Activated CD8-positive, alpha-beta memory T cell treated with anti-CD3 and anti-CD28 coated beads for 1 hour (primary cell): ENCODE data around the gene COL24A1.
"Not testable (repeated sequence)": the region's sequence is repeated elsewhere in the genome, so short reads cannot be mapped to it uniquely, and the experiment has no call there.

ENCODE experiments used
- DNase-seq, 2 donors: peaks; one replicate each; pipeline ENCODE4 v3.0.0-alpha.2; 2020; ENCODE audit warnings: low read depth in 1 of 2; ENCODE audit errors: extremely low read depth in 1 of 2

COL24A1 gene

GRCh38 chr1:86153836-86154235 is 2.7 kb downstream of the COL24A1 start:
- DNase-seq = no peak

- no peak for DNase-seq
These were observed 3.7 kb downstream of the COL24A1 start for GRCh38 chr1:86152887-86153286.

- no peak for DNase-seq
These were observed 5.1 kb downstream of the COL24A1 start for GRCh38 chr1:86151427-86151826.

GRCh38 chr1:86150553-86151055 is 6.0 kb downstream of the COL24A1 start:
- DNase-seq = no peak

- DNase-seq = no peak
These were observed 7.0 kb downstream of the COL24A1 start for GRCh38 chr1:86149591-86149990.

GRCh38 chr1:86147755-86148154 is 8.8 kb downstream of the COL24A1 start:
- DNase-seq = no peak

GRCh38 chr1:86146566-86146965 is 10.0 kb downstream of the COL24A1 start:
- DNase-seq = no peak

GRCh38 chr1:86140281-86140880 is 16.2 kb downstream of the COL24A1 start:
- no peak for DNase-seq

- DNase-seq = no peak
These were observed 17.8 kb downstream of the COL24A1 start for GRCh38 chr1:86138746-86139145.

GRCh38 chr1:86137436-86137835 is 19.1 kb downstream of the COL24A1 start:
- no peak for DNase-seq

- DNase-seq = no peak
These were observed 37.3 kb downstream of the COL24A1 start for GRCh38 chr1:86119214-86119764.

GRCh38 chr1:86114816-86115400 is 41.7 kb downstream of the COL24A1 start:
- DNase-seq = no peak

- no peak for DNase-seq
These were observed 42.3 kb downstream of the COL24A1 start for GRCh38 chr1:86114236-86114635.

GRCh38 chr1:86111590-86111989 is 45.0 kb downstream of the COL24A1 start:
- DNase-seq = not testable (repeated sequence)

GRCh38 chr1:86110451-86111129 is 46.0 kb downstream of the COL24A1 start:
- DNase-seq = no peak

- no peak for DNase-seq
These were observed 51.1 kb downstream of the COL24A1 start for GRCh38 chr1:86105533-86105866.

- no peak for DNase-seq
These were observed 51.7 kb downstream of the COL24A1 start for GRCh38 chr1:86104606-86105532.

GRCh38 chr1:86101616-86102015 is 55.0 kb downstream of the COL24A1 start:
- no peak for DNase-seq

GRCh38 chr1:86100401-86100800 is 56.2 kb downstream of the COL24A1 start:
- no peak for DNase-seq

- no peak for DNase-seq
These were observed 66.8 kb downstream of the COL24A1 start for GRCh38 chr1:86089765-86090164.
